HEK293 (cell line): Measurements from ENCODE around the gene RPRD1B.

ENCODE experiments used
- CTCF ChIA-PET: fragments of 350-600 bp; formaldehyde crosslinking; extraction: SDS; loops from one replicate; lab custom pipeline; 2021; ENCODE audit warnings: antibody characterized with exemption; lab: Yijun Ruan, JAX
- POLR2A ChIA-PET: fragments of 300-600 bp; formaldehyde crosslinking; extraction: SDS; loops from one replicate; lab custom pipeline; 2020; ENCODE audit warnings: antibody characterized with exemption, inconsistent platforms; lab: Yijun Ruan, JAX
- H3K27ac ChIP-seq: fragments of 200-500 bp; sonication (Bioruptor generic); 2 replicates; pipeline ENCODE4 v1.5.1; 2014; ENCODE audit warnings: low read depth, low read length, control low read depth, inconsistent platforms; ENCODE audit errors: extremely low read depth
- H3K36me3 ChIP-seq, 2 experiments: fragments of 200-500 bp in 1 of 2; sonication (Bioruptor generic) in 1 of 2; 1 replicate in 1 of 2; 2 replicates in 1 of 2; pipeline ENCODE4 v1.5.1; 2014 to 2017; ENCODE audit warnings: inconsistent platforms in 2 of 2, low read length in 2 of 2; ENCODE audit not compliant: control insufficient read depth in 2 of 2, insufficient read depth in 1 of 2
- H3K4me1 ChIP-seq: fragments of 200-500 bp; sonication (Bioruptor generic); 2 replicates; pipeline ENCODE4 v1.5.1; 2014; ENCODE audit warnings: mild to moderate bottlenecking, low read length, inconsistent platforms; ENCODE audit not compliant: control insufficient read depth, insufficient read depth
- H3K4me3 ChIP-seq: 2 replicates; pipeline ENCODE4 v1.5.1; 2011; ENCODE audit warnings: low read depth, mild to moderate bottlenecking, control low read depth, low read length, moderate library complexity
- H3K9me3 ChIP-seq: fragments of 200-500 bp; sonication (Bioruptor generic); 2 replicates; pipeline ENCODE4 v1.5.1; 2014; ENCODE audit warnings: low read depth, low read length, inconsistent platforms; ENCODE audit not compliant: control insufficient read depth, insufficient read depth
- PRDM1 ChIP-seq: fragments of 450-650 bp; formaldehyde crosslinking; IDR thresholded peaks from 2 replicates; pipeline ENCODE4; 2016; ENCODE audit warnings: missing biosample characterization, missing genetic modification characterization
- SALL2 ChIP-seq: fragments of 450-650 bp; formaldehyde crosslinking; IDR thresholded peaks from 2 replicates; pipeline ENCODE4 v1.5.0; 2017; ENCODE audit warnings: missing biosample characterization, mild to moderate bottlenecking, missing genetic modification characterization, borderline replicate concordance
- SP2 ChIP-seq: fragments of 450-650 bp; formaldehyde crosslinking; IDR thresholded peaks from 2 replicates; pipeline ENCODE4 v1.5.1; 2016; ENCODE audit warnings: missing biosample characterization, missing genetic modification characterization
- SP3 ChIP-seq: fragments of 450-650 bp; formaldehyde crosslinking; IDR thresholded peaks from 2 replicates; pipeline ENCODE4 v1.5.1; 2016; ENCODE audit warnings: missing biosample characterization, missing genetic modification characterization
- YY1 ChIP-seq: fragments of 450-650 bp; formaldehyde crosslinking; IDR thresholded peaks from 2 replicates; pipeline ENCODE4 v1.5.1; 2018; ENCODE audit warnings: missing biosample characterization, missing genetic modification characterization
- YY2 ChIP-seq: fragments of 450-650 bp; formaldehyde crosslinking; IDR thresholded peaks from 2 replicates; pipeline ENCODE4 v1.5.1; 2016; ENCODE audit warnings: missing biosample characterization, missing genetic modification characterization
- ZBTB17 ChIP-seq: fragments of 450-650 bp; formaldehyde crosslinking; IDR thresholded peaks from 2 replicates; pipeline ENCODE4 v1.5.1; 2016; ENCODE audit warnings: missing biosample characterization, missing genetic modification characterization
- ZBTB48 ChIP-seq: fragments of 450-650 bp; formaldehyde crosslinking; IDR thresholded peaks from 2 replicates; pipeline ENCODE4 v1.5.1; 2016; ENCODE audit warnings: missing biosample characterization, missing genetic modification characterization
- ZNF112 ChIP-seq: fragments of 450-650 bp; formaldehyde crosslinking; IDR thresholded peaks from 2 replicates; pipeline ENCODE4 v1.5.0; 2017; ENCODE audit warnings: missing biosample characterization, missing genetic modification characterization
- ZNF133 ChIP-seq: fragments of 450-650 bp; formaldehyde crosslinking; IDR thresholded peaks from 2 replicates; pipeline ENCODE4 v1.5.1; 2016; ENCODE audit warnings: missing biosample characterization, missing genetic modification characterization
- ZNF23 ChIP-seq: fragments of 450-650 bp; formaldehyde crosslinking; IDR thresholded peaks from 2 replicates; pipeline ENCODE4 v1.5.1; 2016; ENCODE audit warnings: missing biosample characterization, missing genetic modification characterization, borderline replicate concordance
- ZNF239 ChIP-seq: fragments of 450-650 bp; formaldehyde crosslinking; IDR thresholded peaks from 2 replicates; pipeline ENCODE4 v1.5.1; 2016; ENCODE audit warnings: missing biosample characterization, missing genetic modification characterization
- ZNF24 ChIP-seq: fragments of 450-650 bp; formaldehyde crosslinking; IDR thresholded peaks from 2 replicates; pipeline ENCODE4 v1.5.1; 2016; ENCODE audit warnings: missing biosample characterization, missing genetic modification characterization
- ZNF335 ChIP-seq: fragments of 450-650 bp; formaldehyde crosslinking; conservative IDR thresholded peaks from 2 replicates; pipeline ENCODE4 v1.5.1; 2016; ENCODE audit warnings: missing biosample characterization, missing genetic modification characterization
- ZNF341 ChIP-seq: fragments of 450-650 bp; formaldehyde crosslinking; IDR thresholded peaks from 2 replicates; pipeline ENCODE4; 2016; ENCODE audit warnings: low read depth, missing biosample characterization, missing genetic modification characterization
- ZNF366 ChIP-seq: fragments of 450-650 bp; formaldehyde crosslinking; conservative IDR thresholded peaks from 2 replicates; pipeline ENCODE4 v1.5.1; 2016; ENCODE audit warnings: missing biosample characterization, missing genetic modification characterization
- ZNF391 ChIP-seq: fragments of 450-650 bp; formaldehyde crosslinking; IDR thresholded peaks from 2 replicates; pipeline ENCODE4 v1.5.1; 2016; ENCODE audit warnings: low read depth, missing biosample characterization, missing genetic modification characterization, borderline replicate concordance
- ZNF423 ChIP-seq: fragments of 450-650 bp; formaldehyde crosslinking; IDR thresholded peaks from 2 replicates; pipeline ENCODE4 v1.5.1; 2016; ENCODE audit warnings: missing biosample characterization, missing genetic modification characterization
- ZNF473 ChIP-seq: fragments of 450-650 bp; formaldehyde crosslinking; IDR thresholded peaks from 2 replicates; pipeline ENCODE4 v1.5.1; 2017; ENCODE audit warnings: missing biosample characterization, missing genetic modification characterization
- ZNF521 ChIP-seq: fragments of 450-650 bp; formaldehyde crosslinking; IDR thresholded peaks from 2 replicates; pipeline ENCODE4 v1.5.1; 2017; ENCODE audit warnings: missing biosample characterization, mild to moderate bottlenecking, missing genetic modification characterization
- ZNF600 ChIP-seq: fragments of 450-650 bp; formaldehyde crosslinking; IDR thresholded peaks from 2 replicates; pipeline ENCODE4 v1.5.1; 2016; ENCODE audit warnings: missing biosample characterization, missing genetic modification characterization
- ZNF629 ChIP-seq: fragments of 450-650 bp; formaldehyde crosslinking; IDR thresholded peaks from 2 replicates; pipeline ENCODE4 v1.5.1; 2017; ENCODE audit warnings: missing biosample characterization, missing genetic modification characterization
- ZNF830 ChIP-seq: fragments of 450-650 bp; IDR thresholded peaks from 2 replicates; pipeline ENCODE4 v1.5.0; 2018; ENCODE audit warnings: missing biosample characterization, missing genetic modification characterization, low read depth, mild to moderate bottlenecking, moderate library complexity
- ZSCAN16 ChIP-seq: fragments of 450-650 bp; formaldehyde crosslinking; IDR thresholded peaks from 2 replicates; pipeline ENCODE4 v1.5.1; 2016; ENCODE audit warnings: missing biosample characterization, missing genetic modification characterization
- TF ChIP-seq, protein P1 (sequence below): fragments of 450-650 bp; formaldehyde crosslinking; IDR thresholded peaks from 2 replicates; pipeline ENCODE4 v1.5.1; 2016; ENCODE audit warnings: missing biosample characterization, missing genetic modification characterization
- TF ChIP-seq, protein P2 (sequence below): fragments of 450-650 bp; formaldehyde crosslinking; IDR thresholded peaks from 2 replicates; pipeline ENCODE4 v1.5.1; 2017; ENCODE audit warnings: missing biosample characterization, missing genetic modification characterization
- TF ChIP-seq, protein P3 (sequence below): fragments of 450-650 bp; formaldehyde crosslinking; IDR thresholded peaks from 2 replicates; pipeline ENCODE4 v1.5.1; 2016; ENCODE audit warnings: missing biosample characterization, missing genetic modification characterization
- TF ChIP-seq, protein P4 (sequence below): fragments of 450-650 bp; formaldehyde crosslinking; IDR thresholded peaks from 2 replicates; pipeline ENCODE4 v1.5.1; 2016; ENCODE audit warnings: missing biosample characterization, missing genetic modification characterization, low read depth
- TF ChIP-seq, protein P5 (sequence below): fragments of 450-650 bp; formaldehyde crosslinking; IDR thresholded peaks from 2 replicates; pipeline ENCODE4 v1.5.0; 2017; ENCODE audit warnings: missing biosample characterization, missing genetic modification characterization, borderline replicate concordance
- TF ChIP-seq, protein P6 (sequence below): fragments of 450-650 bp; formaldehyde crosslinking; IDR thresholded peaks from 2 replicates; pipeline ENCODE4 v1.5.1; 2017; ENCODE audit warnings: missing biosample characterization, missing genetic modification characterization

The RPRD1B gene

DNA sequence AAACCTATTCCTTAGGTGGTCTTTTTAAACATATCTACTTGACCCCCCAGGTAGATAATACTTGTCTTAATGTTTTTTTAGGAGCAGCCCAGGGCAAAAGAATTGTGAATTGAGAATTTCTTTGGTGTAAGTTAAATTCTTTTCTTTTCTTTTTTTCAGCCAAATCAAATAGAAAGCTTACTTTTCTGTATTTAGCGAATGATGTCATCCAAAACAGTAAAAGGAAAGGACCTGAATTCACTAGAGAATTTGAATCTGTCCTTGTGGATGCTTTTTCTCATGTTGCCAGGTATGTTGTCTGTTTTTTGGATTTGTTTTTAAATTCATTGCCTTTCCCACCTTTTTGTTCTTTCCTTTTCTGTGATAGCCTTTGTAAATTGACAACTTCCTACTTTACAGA is 6.7 kb downstream of the RPRD1B start:
- CTCF ChIA-PET, result interaction anchor here (0.6 to 4.5 kb wide), 3 partner anchors 9 to 19 kb away, joined by 3 to 22 read pairs (median 3); no protein-coding TSS in a partner anchor
- H3K36me3 ChIP-seq, result peaks cover 17 to 80% of the 10 kb centered on the region in 2 experiments; a peak in 2 of 3 replicates
- POLR2A ChIA-PET, result no interaction called here
- no peaks in the 10 kb centered on the region for H3K9me3 ChIP-seq
- TF ChIP-seq ZNF23 (tag by site-specific recombination), result no peak
- TF ChIP-seq, protein P1, sequence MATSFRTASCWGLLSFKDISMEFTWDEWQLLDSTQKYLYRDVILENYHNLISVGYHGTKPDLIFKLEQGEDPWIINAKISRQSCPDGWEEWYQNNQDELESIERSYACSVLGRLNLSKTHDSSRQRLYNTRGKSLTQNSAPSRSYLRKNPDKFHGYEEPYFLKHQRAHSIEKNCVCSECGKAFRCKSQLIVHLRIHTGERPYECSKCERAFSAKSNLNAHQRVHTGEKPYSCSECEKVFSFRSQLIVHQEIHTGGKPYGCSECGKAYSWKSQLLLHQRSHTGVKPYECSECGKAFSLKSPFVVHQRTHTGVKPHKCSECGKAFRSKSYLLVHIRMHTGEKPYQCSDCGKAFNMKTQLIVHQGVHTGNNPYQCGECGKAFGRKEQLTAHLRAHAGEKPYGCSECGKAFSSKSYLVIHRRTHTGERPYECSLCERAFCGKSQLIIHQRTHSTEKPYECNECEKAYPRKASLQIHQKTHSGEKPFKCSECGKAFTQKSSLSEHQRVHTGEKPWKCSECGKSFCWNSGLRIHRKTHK, result no peak
- no peak for TF ChIP-seq ZBTB17 (tag by site-specific recombination)
- no peak for TF ChIP-seq ZNF24 (tag by site-specific recombination)
- no peak for TF ChIP-seq YY2
- TF ChIP-seq ZNF473, result no peak
- no peak for TF ChIP-seq YY1 (tag by site-specific recombination)
- no peak for TF ChIP-seq ZNF341
- TF ChIP-seq ZNF521 (tag by site-specific recombination), result no peak
- TF ChIP-seq ZNF391 (tag by site-specific recombination), result no peak
- no peak for TF ChIP-seq ZNF423 (tag by site-specific recombination)
- TF ChIP-seq ZNF133 (tag by site-specific recombination), result no peak
- TF ChIP-seq, protein P2, sequence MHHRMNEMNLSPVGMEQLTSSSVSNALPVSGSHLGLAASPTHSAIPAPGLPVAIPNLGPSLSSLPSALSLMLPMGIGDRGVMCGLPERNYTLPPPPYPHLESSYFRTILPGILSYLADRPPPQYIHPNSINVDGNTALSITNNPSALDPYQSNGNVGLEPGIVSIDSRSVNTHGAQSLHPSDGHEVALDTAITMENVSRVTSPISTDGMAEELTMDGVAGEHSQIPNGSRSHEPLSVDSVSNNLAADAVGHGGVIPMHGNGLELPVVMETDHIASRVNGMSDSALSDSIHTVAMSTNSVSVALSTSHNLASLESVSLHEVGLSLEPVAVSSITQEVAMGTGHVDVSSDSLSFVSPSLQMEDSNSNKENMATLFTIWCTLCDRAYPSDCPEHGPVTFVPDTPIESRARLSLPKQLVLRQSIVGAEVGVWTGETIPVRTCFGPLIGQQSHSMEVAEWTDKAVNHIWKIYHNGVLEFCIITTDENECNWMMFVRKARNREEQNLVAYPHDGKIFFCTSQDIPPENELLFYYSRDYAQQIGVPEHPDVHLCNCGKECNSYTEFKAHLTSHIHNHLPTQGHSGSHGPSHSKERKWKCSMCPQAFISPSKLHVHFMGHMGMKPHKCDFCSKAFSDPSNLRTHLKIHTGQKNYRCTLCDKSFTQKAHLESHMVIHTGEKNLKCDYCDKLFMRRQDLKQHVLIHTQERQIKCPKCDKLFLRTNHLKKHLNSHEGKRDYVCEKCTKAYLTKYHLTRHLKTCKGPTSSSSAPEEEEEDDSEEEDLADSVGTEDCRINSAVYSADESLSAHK (tag by site-specific recombination), result no peak
- no peak for TF ChIP-seq ZNF239 (tag by site-specific recombination)
- TF ChIP-seq, protein P3, sequence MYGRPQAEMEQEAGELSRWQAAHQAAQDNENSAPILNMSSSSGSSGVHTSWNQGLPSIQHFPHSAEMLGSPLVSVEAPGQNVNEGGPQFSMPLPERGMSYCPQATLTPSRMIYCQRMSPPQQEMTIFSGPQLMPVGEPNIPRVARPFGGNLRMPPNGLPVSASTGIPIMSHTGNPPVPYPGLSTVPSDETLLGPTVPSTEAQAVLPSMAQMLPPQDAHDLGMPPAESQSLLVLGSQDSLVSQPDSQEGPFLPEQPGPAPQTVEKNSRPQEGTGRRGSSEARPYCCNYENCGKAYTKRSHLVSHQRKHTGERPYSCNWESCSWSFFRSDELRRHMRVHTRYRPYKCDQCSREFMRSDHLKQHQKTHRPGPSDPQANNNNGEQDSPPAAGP (tag by site-specific recombination), result no peak
- TF ChIP-seq, protein P4, sequence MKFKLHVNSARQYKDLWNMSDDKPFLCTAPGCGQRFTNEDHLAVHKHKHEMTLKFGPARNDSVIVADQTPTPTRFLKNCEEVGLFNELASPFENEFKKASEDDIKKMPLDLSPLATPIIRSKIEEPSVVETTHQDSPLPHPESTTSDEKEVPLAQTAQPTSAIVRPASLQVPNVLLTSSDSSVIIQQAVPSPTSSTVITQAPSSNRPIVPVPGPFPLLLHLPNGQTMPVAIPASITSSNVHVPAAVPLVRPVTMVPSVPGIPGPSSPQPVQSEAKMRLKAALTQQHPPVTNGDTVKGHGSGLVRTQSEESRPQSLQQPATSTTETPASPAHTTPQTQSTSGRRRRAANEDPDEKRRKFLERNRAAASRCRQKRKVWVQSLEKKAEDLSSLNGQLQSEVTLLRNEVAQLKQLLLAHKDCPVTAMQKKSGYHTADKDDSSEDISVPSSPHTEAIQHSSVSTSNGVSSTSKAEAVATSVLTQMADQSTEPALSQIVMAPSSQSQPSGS (tag by site-specific recombination), result peak; percentile 80
- no peak for TF ChIP-seq ZNF112
- TF ChIP-seq ZNF600 (tag by site-specific recombination), result no peak
- TF ChIP-seq ZBTB48 (tag by site-specific recombination), result no peak
- TF ChIP-seq PRDM1 (tag by site-specific recombination), result peak; percentile 77
- TF ChIP-seq, protein P5, sequence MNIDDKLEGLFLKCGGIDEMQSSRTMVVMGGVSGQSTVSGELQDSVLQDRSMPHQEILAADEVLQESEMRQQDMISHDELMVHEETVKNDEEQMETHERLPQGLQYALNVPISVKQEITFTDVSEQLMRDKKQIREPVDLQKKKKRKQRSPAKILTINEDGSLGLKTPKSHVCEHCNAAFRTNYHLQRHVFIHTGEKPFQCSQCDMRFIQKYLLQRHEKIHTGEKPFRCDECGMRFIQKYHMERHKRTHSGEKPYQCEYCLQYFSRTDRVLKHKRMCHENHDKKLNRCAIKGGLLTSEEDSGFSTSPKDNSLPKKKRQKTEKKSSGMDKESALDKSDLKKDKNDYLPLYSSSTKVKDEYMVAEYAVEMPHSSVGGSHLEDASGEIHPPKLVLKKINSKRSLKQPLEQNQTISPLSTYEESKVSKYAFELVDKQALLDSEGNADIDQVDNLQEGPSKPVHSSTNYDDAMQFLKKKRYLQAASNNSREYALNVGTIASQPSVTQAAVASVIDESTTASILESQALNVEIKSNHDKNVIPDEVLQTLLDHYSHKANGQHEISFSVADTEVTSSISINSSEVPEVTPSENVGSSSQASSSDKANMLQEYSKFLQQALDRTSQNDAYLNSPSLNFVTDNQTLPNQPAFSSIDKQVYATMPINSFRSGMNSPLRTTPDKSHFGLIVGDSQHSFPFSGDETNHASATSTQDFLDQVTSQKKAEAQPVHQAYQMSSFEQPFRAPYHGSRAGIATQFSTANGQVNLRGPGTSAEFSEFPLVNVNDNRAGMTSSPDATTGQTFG (tag by site-specific recombination), result no peak
- no peak for TF ChIP-seq SALL2 (tag by site-specific recombination)
- TF ChIP-seq ZNF335, result no peak
- TF ChIP-seq ZSCAN16, result no peak
- no peak for TF ChIP-seq SP3 (tag by site-specific recombination)
- TF ChIP-seq ZNF366, result 0 out of 2 replicates have a peak, but pooled peaks have one; percentile 9
- TF ChIP-seq ZNF830 (tag by site-specific recombination), result no peak
- TF ChIP-seq, protein P6, sequence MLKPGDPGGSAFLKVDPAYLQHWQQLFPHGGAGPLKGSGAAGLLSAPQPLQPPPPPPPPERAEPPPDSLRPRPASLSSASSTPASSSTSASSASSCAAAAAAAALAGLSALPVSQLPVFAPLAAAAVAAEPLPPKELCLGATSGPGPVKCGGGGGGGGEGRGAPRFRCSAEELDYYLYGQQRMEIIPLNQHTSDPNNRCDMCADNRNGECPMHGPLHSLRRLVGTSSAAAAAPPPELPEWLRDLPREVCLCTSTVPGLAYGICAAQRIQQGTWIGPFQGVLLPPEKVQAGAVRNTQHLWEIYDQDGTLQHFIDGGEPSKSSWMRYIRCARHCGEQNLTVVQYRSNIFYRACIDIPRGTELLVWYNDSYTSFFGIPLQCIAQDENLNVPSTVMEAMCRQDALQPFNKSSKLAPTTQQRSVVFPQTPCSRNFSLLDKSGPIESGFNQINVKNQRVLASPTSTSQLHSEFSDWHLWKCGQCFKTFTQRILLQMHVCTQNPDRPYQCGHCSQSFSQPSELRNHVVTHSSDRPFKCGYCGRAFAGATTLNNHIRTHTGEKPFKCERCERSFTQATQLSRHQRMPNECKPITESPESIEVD (tag by site-specific recombination), result peak; percentile 50; the same call in 1 of the 2 replicates
- no peak for TF ChIP-seq ZNF629
- no peak for TF ChIP-seq SP2 (tag by site-specific recombination)
- H3K4me1 ChIP-seq, result no peaks in the 10 kb centered on the region
- no peak overlapping the region for H3K4me3 ChIP-seq
- H3K27ac ChIP-seq, result no peak overlapping the region
